Measurements from ENCODE around the gene GABBR2.
"Not testable (repeated sequence)": the region's sequence is repeated elsewhere in the genome, so short reads cannot be mapped to it uniquely, and the experiment has no call there.

Gene GABBR2

DNA sequence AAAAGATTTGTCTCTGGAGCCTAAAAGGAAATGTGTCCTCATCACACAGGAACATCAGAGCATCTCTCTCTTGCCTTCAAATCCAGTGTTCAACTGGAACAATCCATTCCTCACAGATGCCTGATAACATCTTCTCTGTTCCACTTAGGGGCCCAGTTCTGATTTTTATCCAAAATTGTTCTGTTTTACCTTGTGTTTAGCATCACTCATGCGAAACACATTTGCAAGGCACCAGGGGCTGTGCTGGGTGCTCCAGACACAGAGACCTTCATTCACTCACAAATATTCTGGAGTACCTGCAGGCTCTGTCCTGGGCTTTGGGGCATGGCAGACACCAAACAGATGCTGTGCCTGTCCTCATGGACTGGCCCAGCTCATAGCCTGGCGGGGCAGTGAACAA lies 13.8 kb downstream of the GABBR2 start:
- no peak overlapping the region for H3K27ac ChIP-seq
- TF ChIP-seq CTCF (conservative IDR thresholded peaks at IDR 0.05): no peak

DNA sequence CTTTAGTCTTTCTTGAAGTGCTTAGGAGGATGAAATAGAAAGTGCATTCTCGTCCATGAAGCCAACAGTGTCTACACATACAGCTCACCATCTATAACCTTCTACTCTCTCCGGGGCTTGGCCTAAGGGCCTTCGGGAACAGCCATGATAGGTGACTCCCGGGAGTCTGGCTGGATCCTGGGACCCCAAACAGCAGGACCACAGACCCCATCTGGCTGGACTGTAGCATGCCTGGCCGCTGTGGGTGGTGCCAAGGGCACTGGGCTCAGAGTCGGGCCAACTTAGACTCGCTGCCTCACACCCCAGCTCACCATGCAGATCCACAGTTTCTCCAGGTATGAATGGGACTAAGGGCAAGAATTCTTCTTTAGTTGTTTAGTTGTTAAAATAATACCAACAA lies 16.3 kb downstream of the GABBR2 start:
- TF ChIP-seq CTCF (conservative IDR thresholded peaks at IDR 0.05): no peak

DNA sequence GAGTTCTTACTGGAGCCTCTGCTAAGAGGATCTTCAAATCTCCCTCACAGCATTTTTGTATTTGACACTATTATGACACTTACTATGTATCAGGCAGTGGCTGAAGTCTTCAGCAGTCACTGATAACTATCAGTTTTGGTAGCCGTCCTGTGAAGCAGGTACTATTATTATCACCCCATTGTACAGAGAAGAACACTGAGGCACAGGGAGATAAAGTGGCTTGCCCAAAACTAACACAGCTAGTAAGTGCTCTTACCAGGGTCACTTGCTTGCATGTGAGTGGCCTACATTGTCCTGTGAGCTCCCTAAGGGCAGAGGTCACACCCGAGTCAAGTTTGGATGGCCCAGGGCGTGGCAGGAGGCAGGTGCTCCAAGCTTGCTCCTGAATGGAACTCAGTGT lies 16.8 kb downstream of the GABBR2 start:
- TF ChIP-seq CTCF (conservative IDR thresholded peaks at IDR 0.05): no peak
- H3K27ac ChIP-seq: no peak overlapping the region

More for the DNA sequence above, 16.3 kb downstream of the GABBR2 start:
- H3K27ac ChIP-seq: no peak overlapping the region

DNA sequence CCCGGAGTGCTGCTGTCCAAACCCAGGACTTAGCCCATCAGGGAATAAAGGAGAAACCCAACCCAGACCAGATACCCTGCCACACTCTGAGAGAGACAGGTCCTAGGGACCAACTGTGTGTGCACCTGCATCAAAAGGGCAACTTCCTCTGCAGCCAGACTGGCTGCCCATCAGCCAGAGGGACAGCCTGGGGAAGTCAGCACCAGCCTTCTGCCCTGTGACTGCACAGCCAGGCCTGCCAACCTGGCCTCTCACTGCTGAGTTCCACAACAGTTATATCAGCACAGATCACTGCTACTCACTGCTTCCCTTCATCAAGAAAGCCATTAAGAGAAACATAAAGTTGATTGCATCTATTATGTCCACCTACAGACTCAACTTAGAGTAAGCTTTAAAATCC lies 18.0 kb downstream of the GABBR2 start:
- H3K27ac ChIP-seq: no peak overlapping the region
- no peak for TF ChIP-seq CTCF (conservative IDR thresholded peaks at IDR 0.05)

DNA sequence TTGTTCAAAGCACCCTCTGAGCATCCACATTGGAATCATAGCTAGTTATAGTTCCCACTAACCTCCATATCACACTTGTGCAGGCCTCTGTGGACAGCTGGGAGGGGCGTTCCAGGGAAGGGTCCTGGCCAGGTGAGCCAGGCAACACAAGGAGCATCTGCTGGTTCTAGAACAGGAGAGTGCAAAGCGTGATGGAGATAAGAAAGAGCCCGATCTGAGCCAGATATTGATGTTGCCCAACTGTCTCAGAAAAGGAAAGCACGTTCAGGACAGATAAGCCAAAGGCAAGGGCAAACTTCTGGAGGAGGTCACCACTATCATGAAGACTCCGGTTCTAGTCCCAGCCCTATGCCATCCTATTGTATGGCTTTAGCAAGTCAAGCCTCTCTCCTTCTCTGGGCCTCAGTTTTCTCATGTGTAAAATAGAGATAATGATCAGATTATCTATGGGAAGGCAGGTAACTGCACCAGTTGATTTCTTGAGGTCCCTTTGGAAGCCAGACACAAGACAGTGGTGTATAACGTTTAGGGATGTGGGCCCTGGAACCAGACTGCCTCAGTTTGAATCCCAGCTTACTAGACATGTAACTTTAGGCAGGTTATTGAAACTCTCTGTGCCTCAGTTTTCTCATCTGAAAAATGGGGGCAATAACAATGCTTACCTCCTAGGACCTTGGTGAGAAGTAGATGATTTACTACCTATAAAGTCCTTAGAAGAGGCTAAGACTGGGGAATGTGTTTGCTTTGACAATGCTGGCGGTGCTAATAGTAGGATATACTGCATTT lies 19.8 kb downstream of the GABBR2 start:
- TF ChIP-seq CTCF (conservative IDR thresholded peaks at IDR 0.05): no peak
- no peak overlapping the region for H3K27ac ChIP-seq

GRCh38 chr9:98687911-98688310 lies 20.8 kb downstream of the GABBR2 start:
- H3K27ac ChIP-seq: peak overlapping the region; percentile 18; the same call in 1 of the 2 replicates
- no peak for TF ChIP-seq CTCF (conservative IDR thresholded peaks at IDR 0.05)

DNA sequence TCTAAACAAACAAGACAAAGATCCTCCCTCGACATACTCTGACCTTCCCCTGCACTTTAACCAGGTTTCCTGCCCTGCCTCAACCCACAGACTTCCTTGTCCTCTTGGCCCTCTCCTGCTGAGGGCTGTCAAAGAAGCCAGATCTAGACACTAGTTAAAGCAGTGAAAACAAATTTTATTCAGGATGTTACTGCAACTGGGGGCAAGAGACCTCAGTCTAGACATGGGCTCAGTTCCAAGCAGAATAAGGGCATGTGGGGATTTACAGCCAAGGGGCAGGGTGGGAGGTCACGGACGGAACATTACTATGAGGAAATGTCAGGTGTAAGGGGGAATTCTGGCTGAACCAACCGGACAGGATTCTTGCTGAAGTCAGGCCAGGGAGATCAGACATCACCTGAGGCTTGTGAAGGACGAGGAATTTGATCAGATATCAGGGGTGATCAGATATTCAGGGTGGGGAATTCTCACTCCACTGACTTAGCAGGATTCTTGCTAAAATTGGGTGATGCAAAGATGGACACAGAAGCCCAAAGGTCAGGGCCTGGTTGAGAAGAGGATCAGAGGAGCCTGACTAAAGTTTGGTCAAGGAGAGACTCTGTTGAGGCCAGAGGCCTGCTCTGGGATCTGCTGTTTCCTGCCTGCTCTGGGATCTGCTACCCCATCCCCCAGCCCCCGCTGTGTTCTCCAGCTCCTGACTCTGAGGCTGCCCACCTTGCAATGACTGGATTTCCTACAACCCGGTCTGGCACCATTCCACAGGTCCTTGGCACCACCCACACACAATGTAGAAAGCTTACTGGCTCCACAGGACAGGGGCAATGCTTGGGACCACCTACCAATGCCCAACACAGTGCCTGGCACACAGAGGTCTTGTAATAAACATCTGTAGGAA lies 21.5 kb downstream of the GABBR2 start:
- peak overlapping the region; percentile 18; the same call in 1 of the 2 replicates for H3K27ac ChIP-seq
- no peak for TF ChIP-seq CTCF (conservative IDR thresholded peaks at IDR 0.05)

- H3K27ac ChIP-seq: not testable (repeated sequence)
Observed at GRCh38 chr9:98684816-98685215, 23.9 kb downstream of the GABBR2 start.

All from VCaP (cell line).